HEK293 (cell line): ENCODE measurements around the gene CEP76.

Experiments used
- CTCF ChIA-PET: fragments of 350-600 bp; formaldehyde crosslinking; extraction: SDS; loops from one replicate; lab custom pipeline; 2021; ENCODE audit warnings: antibody characterized with exemption; lab: Yijun Ruan, JAX
- POLR2A ChIA-PET: fragments of 300-600 bp; formaldehyde crosslinking; extraction: SDS; loops from one replicate; lab custom pipeline; 2020; ENCODE audit warnings: antibody characterized with exemption, inconsistent platforms; lab: Yijun Ruan, JAX
- H3K27ac ChIP-seq: fragments of 200-500 bp; sonication (Bioruptor generic); 2 replicates; pipeline ENCODE4 v1.5.1; 2014; ENCODE audit warnings: low read depth, low read length, control low read depth, inconsistent platforms; ENCODE audit errors: extremely low read depth
- H3K36me3 ChIP-seq, 2 experiments: fragments of 200-500 bp in 1 of 2; sonication (Bioruptor generic) in 1 of 2; 1 replicate in 1 of 2; 2 replicates in 1 of 2; pipeline ENCODE4 v1.5.1; 2014 to 2017; ENCODE audit warnings: inconsistent platforms in 2 of 2, low read length in 2 of 2; ENCODE audit not compliant: control insufficient read depth in 2 of 2, insufficient read depth in 1 of 2
- H3K4me1 ChIP-seq: fragments of 200-500 bp; sonication (Bioruptor generic); 2 replicates; pipeline ENCODE4 v1.5.1; 2014; ENCODE audit warnings: mild to moderate bottlenecking, low read length, inconsistent platforms; ENCODE audit not compliant: control insufficient read depth, insufficient read depth
- H3K4me3 ChIP-seq: 2 replicates; pipeline ENCODE4 v1.5.1; 2011; ENCODE audit warnings: low read depth, mild to moderate bottlenecking, control low read depth, low read length, moderate library complexity
- H3K9me3 ChIP-seq: fragments of 200-500 bp; sonication (Bioruptor generic); 2 replicates; pipeline ENCODE4 v1.5.1; 2014; ENCODE audit warnings: low read depth, low read length, inconsistent platforms; ENCODE audit not compliant: control insufficient read depth, insufficient read depth
- HOXC10 ChIP-seq: sonication (generic); formaldehyde crosslinking; IDR thresholded peaks from 2 replicates; pipeline ENCODE4 v1.8.1; 2023; ENCODE audit warnings: mild to moderate bottlenecking, missing genetic modification reagents
- RBAK ChIP-seq: fragments of 450-650 bp; formaldehyde crosslinking; IDR thresholded peaks from 2 replicates; pipeline ENCODE4 v1.5.1; 2016; ENCODE audit warnings: missing biosample characterization, missing genetic modification characterization
- YY2 ChIP-seq: fragments of 450-650 bp; formaldehyde crosslinking; IDR thresholded peaks from 2 replicates; pipeline ENCODE4 v1.5.1; 2016; ENCODE audit warnings: missing biosample characterization, missing genetic modification characterization
- ZFP3 ChIP-seq: fragments of 450-650 bp; formaldehyde crosslinking; IDR thresholded peaks from 2 replicates; pipeline ENCODE4 v1.5.1; 2016; ENCODE audit warnings: low read depth, missing biosample characterization, missing genetic modification characterization
- ZIC2 ChIP-seq: fragments of 450-650 bp; formaldehyde crosslinking; IDR thresholded peaks from 2 replicates; pipeline ENCODE4 v1.5.1; 2016; ENCODE audit warnings: missing biosample characterization, missing genetic modification characterization
- ZNF140 ChIP-seq: fragments of 450-650 bp; formaldehyde crosslinking; IDR thresholded peaks from 2 replicates; pipeline ENCODE4 v1.5.1; 2016; ENCODE audit warnings: missing biosample characterization, missing genetic modification characterization
- ZNF362 ChIP-seq: fragments of 450-650 bp; formaldehyde crosslinking; IDR thresholded peaks from 2 replicates; pipeline ENCODE4 v1.5.1; 2016; ENCODE audit warnings: missing biosample characterization, missing genetic modification characterization
- ZNF391 ChIP-seq: fragments of 450-650 bp; formaldehyde crosslinking; IDR thresholded peaks from 2 replicates; pipeline ENCODE4 v1.5.1; 2016; ENCODE audit warnings: low read depth, missing biosample characterization, missing genetic modification characterization, borderline replicate concordance
- ZNF501 ChIP-seq: fragments of 450-650 bp; formaldehyde crosslinking; IDR thresholded peaks from 2 replicates; pipeline ENCODE4 v1.5.1; 2016; ENCODE audit warnings: missing biosample characterization, missing genetic modification characterization
- ZNF510 ChIP-seq: fragments of 450-650 bp; formaldehyde crosslinking; IDR thresholded peaks from 2 replicates; pipeline ENCODE4 v1.5.1; 2018; ENCODE audit warnings: mild to moderate bottlenecking, missing genetic modification characterization, missing biosample characterization; ENCODE audit not compliant: insufficient replicate concordance
- ZNF555 ChIP-seq: fragments of 450-650 bp; formaldehyde crosslinking; conservative IDR thresholded peaks from 2 replicates; pipeline ENCODE4 v1.5.1; 2017; ENCODE audit warnings: missing biosample characterization, mild to moderate bottlenecking, missing genetic modification characterization, inconsistent platforms
- ZNF558 ChIP-seq: fragments of 450-650 bp; formaldehyde crosslinking; IDR thresholded peaks from 2 replicates; pipeline ENCODE4 v1.5.1; 2016; ENCODE audit warnings: missing biosample characterization, missing genetic modification characterization
- ZNF571 ChIP-seq: fragments of 450-650 bp; formaldehyde crosslinking; IDR thresholded peaks from 2 replicates; pipeline ENCODE4 v1.5.0; 2017; ENCODE audit warnings: missing biosample characterization, missing genetic modification characterization
- ZNF623 ChIP-seq: fragments of 450-650 bp; formaldehyde crosslinking; IDR thresholded peaks from 2 replicates; pipeline ENCODE4 v1.5.1; 2016; ENCODE audit warnings: missing biosample characterization, missing genetic modification characterization
- ZNF654 ChIP-seq: fragments of 450-650 bp; formaldehyde crosslinking; IDR thresholded peaks from 2 replicates; pipeline ENCODE4 v1.5.1; 2016; ENCODE audit warnings: low read depth, missing biosample characterization, missing genetic modification characterization
- ZNF791 ChIP-seq: fragments of 450-650 bp; formaldehyde crosslinking; IDR thresholded peaks from 2 replicates; pipeline ENCODE4 v1.5.1; 2016; ENCODE audit warnings: missing biosample characterization, missing genetic modification characterization
- TF ChIP-seq, protein P1 (sequence below): fragments of 450-650 bp; IDR thresholded peaks from 2 replicates; pipeline ENCODE4 v1.5.1; 2018; ENCODE audit warnings: missing biosample characterization, mild to moderate bottlenecking, missing genetic modification characterization
- TF ChIP-seq, protein P2 (sequence below): fragments of 450-650 bp; formaldehyde crosslinking; IDR thresholded peaks from 2 replicates; pipeline ENCODE4 v1.5.1; 2016; ENCODE audit warnings: missing biosample characterization, missing genetic modification characterization

CEP76 gene

DNA sequence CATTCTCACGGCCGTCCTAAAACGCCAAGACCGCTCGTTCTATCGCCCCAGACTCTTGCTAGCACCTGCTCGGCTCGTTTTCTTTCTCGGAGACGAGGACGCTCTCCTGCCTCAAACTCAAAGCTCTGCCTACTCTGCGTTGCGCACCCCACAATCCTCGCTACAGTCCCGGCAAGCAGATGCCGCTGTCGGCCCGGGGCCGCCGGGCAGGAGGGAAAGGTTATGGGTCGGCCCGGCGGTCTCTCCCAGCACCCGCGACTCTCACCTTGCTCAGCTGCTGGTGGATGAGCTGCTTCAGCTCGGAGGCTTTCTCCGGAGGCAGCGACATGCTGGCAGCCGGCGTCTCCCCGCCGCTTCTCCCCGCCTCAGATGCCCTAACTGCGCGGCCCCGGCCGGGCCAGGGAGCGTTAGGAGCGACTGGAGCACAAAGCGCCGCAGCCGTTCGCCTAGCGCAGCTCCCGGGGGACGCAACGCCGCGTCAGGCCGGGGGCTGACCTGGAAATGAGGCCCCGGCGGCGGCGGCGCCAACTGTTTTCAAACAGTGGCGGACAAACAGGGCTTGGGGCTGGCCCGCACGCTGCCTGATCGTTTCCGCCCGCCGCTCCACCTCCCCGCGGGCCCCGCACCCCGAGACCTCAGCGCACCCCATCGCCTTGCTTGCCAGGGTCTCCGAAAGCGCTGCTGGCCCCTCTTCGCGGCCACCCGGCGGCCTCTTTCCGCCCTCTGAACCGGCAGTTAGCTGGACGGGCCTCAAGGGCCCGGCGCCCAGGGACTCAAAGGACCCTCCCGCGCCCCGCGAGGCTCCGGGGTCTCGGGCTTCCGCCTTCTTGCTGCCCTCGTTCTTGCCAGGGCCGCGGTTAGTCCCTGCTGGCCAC, at the start of gene CEP76, which contains the start of gene PSMG2 (continued):
- TF ChIP-seq YY2 (tag by site-specific recombination) (peak; percentile 93), ZNF623 (tag by site-specific recombination) (0 out of 2 replicates have a peak, but pooled peaks have one; percentile 21), ZNF558 (tag by site-specific recombination) (no peak)

DNA sequence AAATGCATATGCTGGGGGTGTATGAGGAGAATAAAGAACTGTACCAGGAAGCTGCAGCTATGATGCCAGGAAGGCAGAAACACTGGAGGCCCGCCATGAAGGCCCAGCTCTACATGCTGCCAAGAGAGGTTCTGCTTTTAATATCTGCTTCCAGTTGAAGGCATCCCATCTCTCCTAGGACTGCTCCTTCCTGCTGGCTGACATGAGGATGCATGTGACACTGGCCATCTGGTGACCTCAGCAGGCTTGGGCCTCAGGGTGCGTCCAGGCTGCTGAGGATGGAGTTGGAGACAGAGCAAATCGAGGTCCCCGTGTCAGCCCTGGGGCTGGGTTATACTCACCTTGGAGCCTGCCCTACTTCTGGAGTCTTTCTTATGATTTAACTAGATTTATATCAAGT, 49.4 kb upstream of the CEP76 start:
- TF ChIP-seq ZIC2 (tag by site-specific recombination) (no peak), ZNF391 (no peak), RBAK (tag by site-specific recombination) (no peak), ZNF571 (no peak), HOXC10 (CRISPR knock-in tag) (no peak), ZNF555 (no peak), ZNF501 (tag by site-specific recombination) (no peak), ZNF791 (tag by site-specific recombination) (no peak), ZNF654 (tag by site-specific recombination) (no peak), ZNF140 (tag by site-specific recombination) (no peak), ZNF362 (tag by site-specific recombination) (no peak), ZFP3 (no peak), ZNF510 (tag by site-specific recombination) (no peak)
- TF ChIP-seq, protein P1, sequence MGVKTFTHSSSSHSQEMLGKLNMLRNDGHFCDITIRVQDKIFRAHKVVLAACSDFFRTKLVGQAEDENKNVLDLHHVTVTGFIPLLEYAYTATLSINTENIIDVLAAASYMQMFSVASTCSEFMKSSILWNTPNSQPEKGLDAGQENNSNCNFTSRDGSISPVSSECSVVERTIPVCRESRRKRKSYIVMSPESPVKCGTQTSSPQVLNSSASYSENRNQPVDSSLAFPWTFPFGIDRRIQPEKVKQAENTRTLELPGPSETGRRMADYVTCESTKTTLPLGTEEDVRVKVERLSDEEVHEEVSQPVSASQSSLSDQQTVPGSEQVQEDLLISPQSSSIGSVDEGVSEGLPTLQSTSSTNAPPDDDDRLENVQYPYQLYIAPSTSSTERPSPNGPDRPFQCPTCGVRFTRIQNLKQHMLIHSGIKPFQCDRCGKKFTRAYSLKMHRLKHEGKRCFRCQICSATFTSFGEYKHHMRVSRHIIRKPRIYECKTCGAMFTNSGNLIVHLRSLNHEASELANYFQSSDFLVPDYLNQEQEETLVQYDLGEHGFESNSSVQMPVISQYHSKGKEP (tag by site-specific recombination): no peak
- TF ChIP-seq, protein P2, sequence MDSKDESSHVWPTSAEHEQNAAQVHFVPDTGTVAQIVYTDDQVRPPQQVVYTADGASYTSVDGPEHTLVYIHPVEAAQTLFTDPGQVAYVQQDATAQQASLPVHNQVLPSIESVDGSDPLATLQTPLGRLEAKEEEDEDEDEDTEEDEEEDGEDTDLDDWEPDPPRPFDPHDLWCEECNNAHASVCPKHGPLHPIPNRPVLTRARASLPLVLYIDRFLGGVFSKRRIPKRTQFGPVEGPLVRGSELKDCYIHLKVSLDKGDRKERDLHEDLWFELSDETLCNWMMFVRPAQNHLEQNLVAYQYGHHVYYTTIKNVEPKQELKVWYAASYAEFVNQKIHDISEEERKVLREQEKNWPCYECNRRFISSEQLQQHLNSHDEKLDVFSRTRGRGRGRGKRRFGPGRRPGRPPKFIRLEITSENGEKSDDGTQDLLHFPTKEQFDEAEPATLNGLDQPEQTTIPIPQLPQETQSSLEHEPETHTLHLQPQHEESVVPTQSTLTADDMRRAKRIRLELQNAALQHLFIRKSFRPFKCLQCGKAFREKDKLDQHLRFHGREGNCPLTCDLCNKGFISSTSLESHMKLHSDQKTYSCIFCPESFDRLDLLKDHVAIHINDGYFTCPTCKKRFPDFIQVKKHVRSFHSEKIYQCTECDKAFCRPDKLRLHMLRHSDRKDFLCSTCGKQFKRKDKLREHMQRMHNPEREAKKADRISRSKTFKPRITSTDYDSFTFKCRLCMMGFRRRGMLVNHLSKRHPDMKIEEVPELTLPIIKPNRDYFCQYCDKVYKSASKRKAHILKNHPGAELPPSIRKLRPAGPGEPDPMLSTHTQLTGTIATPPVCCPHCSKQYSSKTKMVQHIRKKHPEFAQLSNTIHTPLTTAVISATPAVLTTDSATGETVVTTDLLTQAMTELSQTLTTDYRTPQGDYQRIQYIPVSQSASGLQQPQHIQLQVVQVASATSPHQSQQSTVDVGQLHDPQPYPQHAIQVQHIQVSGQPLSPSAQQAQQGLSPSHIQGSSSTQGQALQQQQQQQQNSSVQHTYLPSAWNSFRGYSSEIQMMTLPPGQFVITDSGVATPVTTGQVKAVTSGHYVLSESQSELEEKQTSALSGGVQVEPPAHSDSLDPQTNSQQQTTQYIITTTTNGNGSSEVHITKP: no peak
- ChIA-PET CTCF (interaction anchor here (1.7 to 2.2 kb wide), 2 partner anchors 8 to 183 kb away, joined by 4 to 10 read pairs; no protein-coding TSS in a partner anchor), POLR2A (no interaction called here)
- H3K27ac ChIP-seq: no peak overlapping the region
- no peaks in the 10 kb centered on the region for H3K4me1 ChIP-seq
- no peak overlapping the region for H3K4me3 ChIP-seq
- no peaks in the 10 kb centered on the region for H3K9me3 ChIP-seq
- no peaks in the 10 kb centered on the region for H3K36me3 ChIP-seq
